Astrocyte (in vitro differentiated cells and primary cell): ENCODE results near the gene BEND6.

ENCODE experiments used
- EZH2 ChIP-seq: IDR thresholded peaks from 2 replicates; pipeline ENCODE4 v1.6.1; 2012; ENCODE audit warnings: mild to moderate bottlenecking, low read length, inconsistent platforms; ENCODE audit not compliant: insufficient read depth
- TF ChIP-seq, protein P1 (sequence below): IDR thresholded peaks from 2 replicates; pipeline ENCODE4 v1.5.1; 2011; ENCODE audit warnings: low read depth, mild to moderate bottlenecking, inconsistent platforms, low read length, moderate library complexity; ENCODE audit not compliant: insufficient read depth

DNA sequence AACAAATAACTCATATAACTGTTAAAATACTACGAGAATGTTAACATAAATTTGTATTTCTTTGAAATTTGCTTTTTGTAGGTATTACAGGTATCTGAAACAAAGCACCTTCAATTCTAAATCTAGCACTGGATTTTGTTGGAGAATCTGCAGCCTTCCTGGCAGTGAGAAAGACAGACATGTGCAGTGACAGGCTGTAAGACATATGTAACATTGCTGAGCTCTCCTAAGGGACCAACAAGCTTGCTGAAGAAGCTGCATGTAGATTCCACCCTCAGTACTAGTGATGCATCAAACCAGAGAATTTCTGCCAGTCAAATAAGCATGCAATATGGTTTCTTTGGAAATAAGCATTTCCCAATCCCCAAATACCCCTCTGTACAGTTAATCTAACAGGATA, 71.1 kb downstream of the BEND6 start:
- TF ChIP-seq, protein P1, sequence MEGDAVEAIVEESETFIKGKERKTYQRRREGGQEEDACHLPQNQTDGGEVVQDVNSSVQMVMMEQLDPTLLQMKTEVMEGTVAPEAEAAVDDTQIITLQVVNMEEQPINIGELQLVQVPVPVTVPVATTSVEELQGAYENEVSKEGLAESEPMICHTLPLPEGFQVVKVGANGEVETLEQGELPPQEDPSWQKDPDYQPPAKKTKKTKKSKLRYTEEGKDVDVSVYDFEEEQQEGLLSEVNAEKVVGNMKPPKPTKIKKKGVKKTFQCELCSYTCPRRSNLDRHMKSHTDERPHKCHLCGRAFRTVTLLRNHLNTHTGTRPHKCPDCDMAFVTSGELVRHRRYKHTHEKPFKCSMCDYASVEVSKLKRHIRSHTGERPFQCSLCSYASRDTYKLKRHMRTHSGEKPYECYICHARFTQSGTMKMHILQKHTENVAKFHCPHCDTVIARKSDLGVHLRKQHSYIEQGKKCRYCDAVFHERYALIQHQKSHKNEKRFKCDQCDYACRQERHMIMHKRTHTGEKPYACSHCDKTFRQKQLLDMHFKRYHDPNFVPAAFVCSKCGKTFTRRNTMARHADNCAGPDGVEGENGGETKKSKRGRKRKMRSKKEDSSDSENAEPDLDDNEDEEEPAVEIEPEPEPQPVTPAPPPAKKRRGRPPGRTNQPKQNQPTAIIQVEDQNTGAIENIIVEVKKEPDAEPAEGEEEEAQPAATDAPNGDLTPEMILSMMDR, result no peak
- no peak for TF ChIP-seq EZH2
